K562 (cell line): ENCODE results near the gene CLEC2B. TPM values are rescaled to one million over a fixed set of nuclear protein-coding genes. Genes with fewer than 3 reads are reported as not detected.

Experiments
- ATAC-seq: fragments of 200-7000 bp; cut with Tn5 transposase; 3 replicates; pipeline ENCODE4 v1.9.1; 2020; ENCODE audit warnings: moderate library complexity
- BruUV-seq: library from RNA; stranded (reverse); fragments of 400-500 nt; replicated peaks from 2 replicates; lab custom pipeline; 2021; lab: Mats Ljungman, UMichigan
- CTCF ChIA-PET: fragments of 300-600 bp; formaldehyde crosslinking; extraction: SDS; loops from one replicate; lab custom pipeline; 2021; ENCODE audit warnings: low intra/inter-chr PET ratio; lab: Yijun Ruan, JAX
- POLR2A ChIA-PET: fragments of 300-600, 350-650 bp; sonication (Branson Sonifier 250); formaldehyde crosslinking; extraction: SDS; loops from one replicate; lab custom pipeline; 2021; ENCODE audit warnings: antibody characterized with exemption, inconsistent platforms; lab: Yijun Ruan, JAX
- DNase-seq, 4 experiments: peaks; one replicate each; pipeline versions ENCODE4 v3.0.0 to v3.0.0-alpha.2; 2011 to 2018; ENCODE audit warnings: low spot score in 3 of 4, mixed read lengths in 3 of 4; ENCODE audit errors: extremely low read depth in 1 of 4
- FAIRE-seq: peaks from 2 replicates; lab custom pipeline; 2011; peaks lifted over from hg19 to GRCh38; lab: Jason Lieb, UNC
- H2AFZ ChIP-seq: 2 replicates; pipeline ENCODE4 v1.6.0; 2011; ENCODE audit warnings: low read depth, low read length, control low read depth, inconsistent platforms
- H3K27ac ChIP-seq: fragments of 200-600 bp; 3 replicates; pipeline ENCODE4 v1.8.0; 2011; ENCODE audit warnings: low read depth, mild to moderate bottlenecking, control low read depth, inconsistent platforms, low read length, moderate library complexity, mixed read lengths; ENCODE audit errors: extremely low read depth
- H3K27me3 ChIP-seq, 2 experiments: fragments of 300-600 bp in 1 of 2; 2 replicates in 1 of 2; 3 replicates in 1 of 2; pipeline versions ENCODE4 v1.6.0 to v1.8.0; 2011; ENCODE audit warnings: inconsistent platforms in 2 of 2, low read length in 2 of 2, mild to moderate bottlenecking in 1 of 2, mixed read lengths in 1 of 2, moderate library complexity in 1 of 2; ENCODE audit not compliant: control insufficient read depth in 2 of 2, insufficient read depth in 2 of 2
- H3K36me3 ChIP-seq: fragments of 300-600 bp; 3 replicates; pipeline ENCODE4 v1.8.0; 2011; ENCODE audit warnings: mild to moderate bottlenecking, low read length, inconsistent platforms; ENCODE audit not compliant: control insufficient read depth, insufficient read depth
- H3K4me1 ChIP-seq, 2 experiments: fragments of 200-600 bp in 1 of 2; replicated peaks in 1 of 2; 2 replicates in 1 of 2; 3 replicates in 1 of 2; pipeline versions ENCODE4 v1.5.1 to v1.8.0; 2011; ENCODE audit warnings: inconsistent platforms in 2 of 2, low read length in 2 of 2, mild to moderate bottlenecking in 1 of 2, mixed read lengths in 1 of 2, moderate library complexity in 1 of 2; ENCODE audit not compliant: control insufficient read depth in 2 of 2, insufficient read depth in 2 of 2
- H3K4me2 ChIP-seq: 2 replicates; pipeline ENCODE4 v1.6.1; 2011; ENCODE audit warnings: low read length, control low read depth, inconsistent platforms, mixed read lengths; ENCODE audit not compliant: insufficient read depth
- H3K4me3 ChIP-seq: fragments of 200-600 bp; sonication (generic), shearing (Covaris generic); 2 replicates; pipeline ENCODE4 v1.5.1; 2016; ENCODE audit warnings: control low read depth, inconsistent platforms
- H3K79me2 ChIP-seq: fragments of 200-600 bp; 3 replicates; pipeline ENCODE4 v1.8.0; 2011; ENCODE audit warnings: low read length, inconsistent platforms; ENCODE audit not compliant: control insufficient read depth, insufficient read depth
- H3K9ac ChIP-seq, 2 experiments: 2 replicates each; pipeline versions ENCODE4 v1.6.0 to v1.6.1; 2011; ENCODE audit warnings: low read depth in 2 of 2, low read length in 2 of 2, control low read depth in 1 of 2, inconsistent platforms in 1 of 2, mild to moderate bottlenecking in 1 of 2, mixed read lengths in 1 of 2; ENCODE audit not compliant: insufficient read depth in 1 of 2
- H3K9me1 ChIP-seq: one replicate; pipeline ENCODE4 v1.6.0; 2011; ENCODE audit warnings: inconsistent platforms, mild to moderate bottlenecking, low read length, moderate library complexity; ENCODE audit not compliant: control insufficient read depth, insufficient read depth
- H3K9me3 ChIP-seq: replicated peaks from 2 replicates; pipeline ENCODE4 v1.5.1; 2011; ENCODE audit warnings: low read depth, low read length, inconsistent platforms; ENCODE audit not compliant: control insufficient read depth, insufficient read depth
- H4K20me1 ChIP-seq: replicated peaks from 2 replicates; pipeline ENCODE4 v1.6.1; 2011; ENCODE audit warnings: low read length, inconsistent platforms, mixed read lengths; ENCODE audit not compliant: control insufficient read depth, insufficient read depth
- BRF1 ChIP-seq: IDR thresholded peaks from 3 replicates; pipeline ENCODE4 v1.6.1; 2011; ENCODE audit warnings: borderline replicate concordance, mild to moderate bottlenecking; ENCODE audit not compliant: insufficient read length; ENCODE audit errors: extremely low read depth
- DACH1 ChIP-seq: fragments of 450-650 bp; IDR thresholded peaks from 2 replicates; pipeline ENCODE4 v1.6.1; 2018; ENCODE audit not compliant: partially characterized antibody
- ETV1 ChIP-seq: fragments of 450-650 bp; conservative IDR thresholded peaks from 2 replicates; pipeline ENCODE4 v1.6.1; 2016; ENCODE audit warnings: missing genetic modification characterization, control low read depth, low read depth, missing compliant biosample characterization
- FOXJ3 ChIP-seq: sonication (generic); formaldehyde crosslinking; IDR thresholded peaks from 2 replicates; pipeline ENCODE4 v1.4.0; 2020; ENCODE audit warnings: mild to moderate bottlenecking, missing genetic modification reagents
- FOXK1 ChIP-seq: sonication (generic); formaldehyde crosslinking; IDR thresholded peaks from 2 replicates; pipeline ENCODE4 v1.8.0; 2022; ENCODE audit warnings: missing genetic modification reagents, mild to moderate bottlenecking, borderline replicate concordance
- KAT8 ChIP-seq: fragments of 450-650 bp; IDR thresholded peaks from 2 replicates; pipeline ENCODE4 v1.6.1; 2016; ENCODE audit warnings: low read depth, mild to moderate bottlenecking
- KLF1 ChIP-seq: fragments of 450-650 bp; IDR thresholded peaks from 2 replicates; pipeline ENCODE4 v1.6.1; 2016; ENCODE audit warnings: missing genetic modification characterization, missing compliant biosample characterization
- PHTF2 ChIP-seq: fragments of 250-450 bp; sonication (Bioruptor Pico); IDR thresholded peaks from 2 replicates; pipeline ENCODE4 v1.5.0; 2021; ENCODE audit warnings: mild to moderate bottlenecking
- POLR2G ChIP-seq: fragments of 200-400 bp; formaldehyde crosslinking; IDR thresholded peaks from 2 replicates; pipeline ENCODE4 v1.6.1; 2017; ENCODE audit warnings: low read depth, mild to moderate bottlenecking, antibody characterized with exemption, low read length, moderate library complexity
- RNF2 ChIP-seq: sonication (generic); IDR thresholded peaks from 2 replicates; pipeline ENCODE4 v1.6.1; 2016
- SIRT6 ChIP-seq: IDR thresholded peaks from one replicate; pipeline ENCODE4 v1.6.1; 2012; ENCODE audit warnings: low read depth, mild to moderate bottlenecking, control low read depth, inconsistent platforms, low read length, moderate library complexity
- SNRNP70 ChIP-seq: fragments of 200-400 bp; formaldehyde crosslinking; optimal IDR thresholded peaks from 2 replicates; pipeline ENCODE3; 2017; ENCODE audit warnings: low read depth, low read length
- ZNF134 ChIP-seq: fragments of 250-450 bp; sonication (Bioruptor Pico); conservative IDR thresholded peaks from 2 replicates; pipeline ENCODE4 v1.4.0; 2020
- ZNF282 ChIP-seq: sonication (generic); formaldehyde crosslinking; IDR thresholded peaks from 2 replicates; pipeline ENCODE4 v1.8.1; 2023; ENCODE audit warnings: missing genetic modification reagents
- ZNF398 ChIP-seq: fragments of 250-450 bp; sonication (Bioruptor Pico); IDR thresholded peaks from 2 replicates; pipeline ENCODE4 v1.8.0; 2021; ENCODE audit warnings: moderate library complexity, mild to moderate bottlenecking, inconsistent platforms
- ZNF668 ChIP-seq: fragments of 250-450 bp; sonication (Bioruptor Pico); IDR thresholded peaks from 2 replicates; pipeline ENCODE4 v1.8.0; 2022; ENCODE audit warnings: mild to moderate bottlenecking, inconsistent platforms
- in situ Hi-C: fragments of 300-500 bp; cut with MboI; formaldehyde crosslinking; loops from 4 replicates; pipeline ENCODE4 v1.15.0; 2018; ENCODE audit warnings: inconsistent platforms, mixed read lengths
- intact Hi-C: fragments of 100-400 bp; cut with micrococcal nuclease; formaldehyde crosslinking; loops from 2 replicates; pipeline ENCODE4 v1.14.2; 2022
- polyA plus RNA-seq, 8 experiments: library from polyadenylated mRNA; depleted of rRNA in 4 of 8; stranded (reverse) in 5 of 8; unstranded in 3 of 8; fragments of >200 nt; fragmentation: Nextera tagmentation in 2 of 8; fragmentation: Illumina TruSeq in 1 of 8; extraction: Ambion mirVana in 2 of 8; extraction: Trizol in 1 of 8; gene quantifications; 2 replicates each; pipeline versions ENCODE4 v1.2.1 to v1.2.3, GENCODE V29; 2011 to 2014; ENCODE audit warnings: inconsistent platforms in 1 of 8, missing spikeins in 1 of 8
- total RNA-seq, 7 experiments: library from RNA; depleted of rRNA in 6 of 7; stranded (reverse); fragments of >200 nt in 6 of 7; fragmentation: Illumina TruSeq in 2 of 7; extraction: Trizol in 2 of 7; gene quantifications; 2 replicates each; pipeline versions ENCODE4 v1.2.1 to v1.2.3, GENCODE V29; 2011 to 2021; ENCODE audit warnings: low replicate concordance in 1 of 7
- TF ChIP-seq, protein P1 (sequence below): IDR thresholded peaks from 3 replicates; pipeline ENCODE4 v1.6.1; 2011; ENCODE audit warnings: borderline replicate concordance, mild to moderate bottlenecking; ENCODE audit not compliant: insufficient read length, insufficient read depth

The CLEC2B gene
- total and polyA plus RNA-seq, 9 of the 15 experiments (the other 6 are each of a cell fraction or from before 2014, with no cell fraction given): 1.3 to 5.9 (median 2.9) TPM

- H3K36me3 ChIP-seq: no peaks in the 10 kb centered on the region
- no peak for DNase-seq
- CTCF ChIA-PET: no interaction called here
- no peak for TF ChIP-seq POLR2G
- TF ChIP-seq KLF1 (tag): no peak
- TF ChIP-seq FOXK1 (CRISPR knock-in tag): no peak
- TF ChIP-seq ZNF668 (CRISPR knock-in tag): no peak
- TF ChIP-seq, protein P1, sequence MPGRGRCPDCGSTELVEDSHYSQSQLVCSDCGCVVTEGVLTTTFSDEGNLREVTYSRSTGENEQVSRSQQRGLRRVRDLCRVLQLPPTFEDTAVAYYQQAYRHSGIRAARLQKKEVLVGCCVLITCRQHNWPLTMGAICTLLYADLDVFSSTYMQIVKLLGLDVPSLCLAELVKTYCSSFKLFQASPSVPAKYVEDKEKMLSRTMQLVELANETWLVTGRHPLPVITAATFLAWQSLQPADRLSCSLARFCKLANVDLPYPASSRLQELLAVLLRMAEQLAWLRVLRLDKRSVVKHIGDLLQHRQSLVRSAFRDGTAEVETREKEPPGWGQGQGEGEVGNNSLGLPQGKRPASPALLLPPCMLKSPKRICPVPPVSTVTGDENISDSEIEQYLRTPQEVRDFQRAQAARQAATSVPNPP: no peak
- no peak for TF ChIP-seq DACH1
- TF ChIP-seq ETV1 (tag): no peak
- TF ChIP-seq SNRNP70: no peak
- no peak for TF ChIP-seq RNF2
- no peak for TF ChIP-seq PHTF2 (CRISPR knock-in tag)
- no peak for TF ChIP-seq SIRT6
- TF ChIP-seq BRF1: no peak
- TF ChIP-seq ZNF282 (CRISPR knock-in tag): no peak
- no peak for TF ChIP-seq ZNF398 (CRISPR knock-in tag)
- no peak for TF ChIP-seq FOXJ3 (CRISPR knock-in tag)
- no peak for TF ChIP-seq KAT8
- TF ChIP-seq ZNF134 (CRISPR knock-in tag): no peak
- no peak overlapping the region for H3K4me2 ChIP-seq
- H2AFZ ChIP-seq: no peak overlapping the region
- no peak overlapping the region for H3K27ac ChIP-seq
- no peak overlapping the region for H3K9ac ChIP-seq
- no peaks in the 10 kb centered on the region for H3K4me1 ChIP-seq
- no peaks in the 10 kb centered on the region for H4K20me1 ChIP-seq
- POLR2A ChIA-PET: no interaction called here
- 0 out of 2 replicates have a peak, but pooled peaks cover 2% of the 10 kb centered on the region for H3K9me3 ChIP-seq
- no peaks in the 10 kb centered on the region for H3K9me1 ChIP-seq
- no peaks in the 10 kb centered on the region for H3K27me3 ChIP-seq
- no TSS peak for BruUV-seq
- no peak overlapping the region for H3K4me3 ChIP-seq
- in situ Hi-C loops (no loop called here), intact Hi-C loops (no loop called here)
- H3K79me2 ChIP-seq: no peaks in the 10 kb centered on the region
- ATAC-seq: no peak
- no peak for FAIRE-seq
Measured at GRCh38 chr12:9911708-9912107, 42.6 kb upstream of the CLEC2B start.
